Left ventricle myocardium inferior (tissue), 1 donor: Measurements from ENCODE around the gene GRWD1. TPM values are rescaled to one million over a fixed set of nuclear protein-coding genes. Genes with fewer than 3 reads are reported as not detected.

ENCODE experiments used
- DNase-seq: peaks from one replicate; pipeline ENCODE4 v3.0.0-alpha.2; 2020
- H3K27ac ChIP-seq: fragments of 200-600 bp; replicated peaks from 2 replicates; pipeline ENCODE4 v1.8.0; 2021
- H3K27me3 ChIP-seq: fragments of 200-600 bp; 2 replicates; pipeline ENCODE4 v1.8.0; 2021; ENCODE audit warnings: low read depth
- H3K36me3 ChIP-seq: fragments of 200-600 bp; 2 replicates; pipeline ENCODE4 v1.8.0; 2021
- H3K4me1 ChIP-seq: fragments of 200-600 bp; 2 replicates; pipeline ENCODE4 v1.8.0; 2021
- H3K4me3 ChIP-seq: fragments of 200-600 bp; 2 replicates; pipeline ENCODE4 v1.8.0; 2021; ENCODE audit warnings: mild to moderate bottlenecking, moderate library complexity
- H3K9me3 ChIP-seq: fragments of 200-600 bp; replicated peaks from 2 replicates; pipeline ENCODE4 v1.8.0; 2021
- CTCF ChIP-seq: fragments of 200-600 bp; IDR thresholded peaks from 2 replicates; pipeline ENCODE4 v1.8.0; 2021; ENCODE audit warnings: antibody characterized with exemption, mild to moderate bottlenecking, borderline replicate concordance
- intact Hi-C: fragments of 100-400 bp; cut with micrococcal nuclease; formaldehyde crosslinking; loops from one replicate; pipeline ENCODE4 v1.11.0; 2022
- total RNA-seq: library from RNA; stranded (reverse); fragmentation: NEBNext Ultra II Directional; extraction: Animal tissue kit (Norgen Biotek cat#: 25700); gene quantifications from one replicate; pipeline ENCODE4 v1.2.1, GENCODE V29; 2021
- donor health status: DM: no; HTN: yes; CAD: no; lungs with severe emphysema.

Gene GRWD1
- total RNA-seq, 1 donor from 2014 or later = 17.0 TPM

- no peak for TF ChIP-seq CTCF
- no peaks in the 10 kb centered on the region for H3K9me3 ChIP-seq
- intact Hi-C loops = no loop called here
- peaks cover 23% of the 10 kb centered on the region for H3K4me1 ChIP-seq
- peak overlapping the region; percentile 61 for H3K27ac ChIP-seq
- H3K36me3 ChIP-seq = no peaks in the 10 kb centered on the region
- peaks cover 17% of the 10 kb centered on the region for H3K27me3 ChIP-seq
- H3K4me3 ChIP-seq = no peak overlapping the region
- DNase-seq = no peak
These were observed 27.3 kb upstream of the GRWD1 start for GRCh38 chr19:48418317-48419064.

GRCh38 chr19:48419158-48419920 is 26.4 kb upstream of the GRWD1 start:
- H3K36me3 ChIP-seq = no peaks in the 10 kb centered on the region
- H3K4me1 ChIP-seq = peaks cover 23% of the 10 kb centered on the region
- no peak overlapping the region for H3K4me3 ChIP-seq
- DNase-seq = peak; percentile 43
- intact Hi-C loops = no loop called here
- no peaks in the 10 kb centered on the region for H3K9me3 ChIP-seq
- peaks cover 15% of the 10 kb centered on the region for H3K27me3 ChIP-seq
- no peak for TF ChIP-seq CTCF
- H3K27ac ChIP-seq = no peak overlapping the region

GRCh38 chr19:48421548-48421947 is 24.2 kb upstream of the GRWD1 start:
- TF ChIP-seq CTCF = no peak
- intact Hi-C loops = no loop called here
- Histone ChIP-seq H3K27ac (no peak overlapping the region), H3K9me3 (no peaks in the 10 kb centered on the region), H3K27me3 (peaks cover 6% of the 10 kb centered on the region), H3K4me1 (peaks cover 8% of the 10 kb centered on the region), H3K4me3 (no peak overlapping the region), H3K36me3 (no peaks in the 10 kb centered on the region)
- DNase-seq = no peak

GRCh38 chr19:48424694-48425219 is 21.0 kb upstream of the GRWD1 start:
- no peak overlapping the region for H3K4me3 ChIP-seq
- no peaks in the 10 kb centered on the region for H3K27me3 ChIP-seq
- TF ChIP-seq CTCF = no peak
- intact Hi-C loops = no loop called here
- no peak for DNase-seq
- H3K4me1 ChIP-seq = no peaks in the 10 kb centered on the region
- H3K36me3 ChIP-seq = no peaks in the 10 kb centered on the region
- no peak overlapping the region for H3K27ac ChIP-seq
- H3K9me3 ChIP-seq = no peaks in the 10 kb centered on the region

GRCh38 chr19:48428670-48429069 is 17.1 kb upstream of the GRWD1 start:
- Histone ChIP-seq H3K36me3 (no peaks in the 10 kb centered on the region), H3K27me3 (no peaks in the 10 kb centered on the region), H3K9me3 (no peaks in the 10 kb centered on the region), H3K27ac (no peak overlapping the region), H3K4me1 (no peaks in the 10 kb centered on the region), H3K4me3 (no peak overlapping the region)
- intact Hi-C loops = no loop called here
- DNase-seq = no peak
- TF ChIP-seq CTCF = no peak
